ENCODE data around the gene KCNQ5. TPM values are rescaled to one million over a fixed set of nuclear protein-coding genes. Genes with fewer than 3 reads are reported as not detected.

Gene KCNQ5
- total RNA-seq, 1 experiment from 2014 or later, result not detected

GRCh38 chr6:72748759-72749158 lies 126.9 kb downstream of the KCNQ5 start:
- no peak for ATAC-seq
- POLR2A ChIA-PET, result no interaction called here

More at GRCh38 chr6:72748759-72749158, 126.9 kb downstream of the KCNQ5 start:
- Histone ChIP-seq H3K4me1 (ENCODE audit: control insufficient read depth in 1 of 2, insufficient read depth in 2 of 2, low read length in 2 of 2) (no peaks in the 10 kb centered on the region), H3K27me3 (ENCODE audit: insufficient read depth, low read length) (peaks cover 5% of the 10 kb centered on the region; the same call in 1 of the 2 replicates), H3K4me2 (ENCODE audit: low read length) (no peak overlapping the region), H3K9ac (ENCODE audit: low read length) (no peak overlapping the region), H3K9me3 (ENCODE audit: control insufficient read depth in 1 of 2, insufficient read depth in 1 of 2, low read depth in 1 of 2, low read length in 2 of 2) (no peaks in the 10 kb centered on the region), H3K27ac (ENCODE audit: low read depth, low read length) (no peak overlapping the region), H3K79me2 (ENCODE audit: insufficient read depth, low read length) (no peaks in the 10 kb centered on the region), H4K20me1 (ENCODE audit: insufficient read depth) (no peaks in the 10 kb centered on the region), H3K9me2 (ENCODE audit: insufficient read depth) (no peaks in the 10 kb centered on the region), H2AFZ (ENCODE audit: low read depth, low read length, poor library complexity, severe bottlenecking) (no peak overlapping the region), H3K4me3 (replicated peaks in 1 of 2; ENCODE audit: low read depth in 1 of 2, low read length in 2 of 2) (no peak overlapping the region), H3K36me3 (ENCODE audit: control insufficient read depth in 1 of 2, insufficient read depth in 2 of 2, low read length in 2 of 2) (no peaks in the 10 kb centered on the region)
- ChIA-PET RAD21 (ENCODE audit: low non-redundant PET in 1 of 2, low total read pairs in 2 of 2, uncharacterized antibody in 2 of 2, unreplicated experiment in 2 of 2) (no interaction called here), CTCF (no interaction called here)
- no TSS peak for BruUV-seq (replicated peaks)
- TF ChIP-seq ATF3 (IDR thresholded peaks at IDR 0.05), result no peak
- no peak for TF ChIP-seq ELF1 (IDR thresholded peaks at IDR 0.05; ENCODE audit: borderline replicate concordance, low read depth)
- TF ChIP-seq YY1 (IDR thresholded peaks at IDR 0.05; ENCODE audit: extremely low read depth, insufficient replicate concordance, low read depth, low read length), result no peak
- TF ChIP-seq FOSL1 (IDR thresholded peaks at IDR 0.05; ENCODE audit: low read depth), result no peak
- no peak for TF ChIP-seq TCF7L2 (IDR thresholded peaks at IDR 0.05; ENCODE audit: borderline replicate concordance, extremely low read depth, insufficient read depth, insufficient read length)
- no peak for TF ChIP-seq CTCF (IDR thresholded peaks at IDR 0.05 in 2 of 3, conservative IDR thresholded peaks at IDR 0.05 in 1 of 3; ENCODE audit: borderline replicate concordance in 1 of 3, insufficient read depth in 1 of 3, low read depth in 2 of 3, low read length in 2 of 3)
- TF ChIP-seq ZNF274 (IDR thresholded peaks at IDR 0.05; ENCODE audit: low read depth, low read length), result no peak
- no peak for TF ChIP-seq REST (IDR thresholded peaks at IDR 0.05; ENCODE audit: low read depth)
- no peak for TF ChIP-seq CEBPB (IDR thresholded peaks at IDR 0.05; ENCODE audit: low read depth)
- TF ChIP-seq POLR2AphosphoS5 (IDR thresholded peaks at IDR 0.05; ENCODE audit: low read depth, low read length), result no peak
- TF ChIP-seq MAX (IDR thresholded peaks at IDR 0.05), result no peak
- TF ChIP-seq SP1 (IDR thresholded peaks at IDR 0.05; ENCODE audit: low read depth), result no peak
- TF ChIP-seq ZFX (IDR thresholded peaks at IDR 0.05), result no peak
- no peak for TF ChIP-seq POLR2A (IDR thresholded peaks at IDR 0.05; ENCODE audit: borderline replicate concordance, extremely low read depth, insufficient read depth, insufficient read length)
- no peak for TF ChIP-seq SIN3A (IDR thresholded peaks at IDR 0.05; ENCODE audit: low read depth)
- no peak for TF ChIP-seq RAD21 (IDR thresholded peaks at IDR 0.05; ENCODE audit: low read depth)
- TF ChIP-seq EGR1 (IDR thresholded peaks at IDR 0.05; ENCODE audit: low read depth), result no peak
- intact Hi-C loops (cut with micrococcal nuclease), result no loop called here
- no peak for DNase-seq (ENCODE audit: low read depth, low spot score)

All from HCT116 (cell line).